Esophagus squamous epithelium (tissue), 4 donors: ENCODE results near the gene KCTD20.

Experiments
- CTCF ChIP-seq, 6 experiments: fragments of 450-650 bp in 4 of 6; fragments of 200-600 bp in 2 of 6; sonication (generic) in 2 of 6; IDR thresholded peaks; one replicate each; pipeline ENCODE4 v1.5.1; 2016 to 2019; ENCODE audit warnings: antibody characterized with exemption in 6 of 6, mild to moderate bottlenecking in 4 of 6, moderate library complexity in 4 of 6
- POLR2A ChIP-seq, 4 donors: fragments of 450-650 bp; IDR thresholded peaks; one replicate each; pipeline ENCODE4 v1.6.1; 2017; ENCODE audit warnings: antibody characterized with exemption in 4 of 4, mild to moderate bottlenecking in 4 of 4, moderate library complexity in 3 of 4

DNA sequence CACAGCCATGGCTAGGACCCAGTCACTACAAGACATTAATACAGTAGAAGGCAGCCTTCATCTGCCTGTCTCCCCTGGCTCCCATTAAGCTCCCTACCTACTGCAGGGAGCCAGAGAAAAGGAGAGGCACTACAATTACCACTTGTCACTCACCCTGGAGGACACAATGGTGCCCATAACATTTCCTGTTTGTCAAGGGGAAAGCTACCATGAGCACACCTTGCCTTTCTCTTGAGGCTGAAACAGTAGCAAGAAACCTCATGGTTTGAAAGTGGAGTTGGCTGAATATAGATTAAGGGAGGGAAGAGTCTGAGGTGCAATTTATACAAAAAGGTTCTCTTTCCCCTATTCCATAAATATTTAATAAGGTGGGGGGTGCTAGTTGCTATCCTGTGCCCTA lies 76.6 kb downstream of the KCTD20 start:
- TF ChIP-seq CTCF (IDR thresholded peaks at IDR 0.05) (no peak), POLR2A (IDR thresholded peaks at IDR 0.05) (no peak)
